HG03039 (cell line): ENCODE measurements around the gene CPB1.
"Not testable (repeated sequence)": the region's sequence is repeated elsewhere in the genome, so short reads cannot be mapped to it uniquely, and the experiment has no call there.

Experiments used
- ATAC-seq: cut with Tn5 transposase; IDR thresholded peaks from one replicate; pipeline ENCODE4 v1.9.1; 2021; ENCODE audit warnings: mild to moderate bottlenecking, moderate library complexity; ENCODE audit not compliant: unreplicated experiment

Gene CPB1

GRCh38 chr3:148827585-148827984 lies at the start of gene CPB1:
Gene CPB1 (plus strand): TSS chr3:148827811. CDS start chr3:148827824, 13 bp downstream.
- no peak for ATAC-seq

- no peak for ATAC-seq
These were observed 48.7 kb upstream of the CPB1 start for GRCh38 chr3:148778926-148779325.

GRCh38 chr3:148785026-148785425 lies 42.6 kb upstream of the CPB1 start:
- not testable (repeated sequence) for ATAC-seq

- ATAC-seq, result not testable (repeated sequence)
These were observed 41.5 kb upstream of the CPB1 start for GRCh38 chr3:148786159-148786558.

GRCh38 chr3:148789146-148789545 lies 38.5 kb upstream of the CPB1 start:
- no peak for ATAC-seq

- no peak for ATAC-seq
These were observed 37.7 kb upstream of the CPB1 start for GRCh38 chr3:148789906-148790305.

- no peak for ATAC-seq
These were observed 37.2 kb upstream of the CPB1 start for GRCh38 chr3:148790370-148790769.

- no peak for ATAC-seq
These were observed 36.5 kb upstream of the CPB1 start for GRCh38 chr3:148790851-148791735.

GRCh38 chr3:148791920-148792319 lies 35.7 kb upstream of the CPB1 start:
- ATAC-seq, result no peak

GRCh38 chr3:148792516-148792915 lies 35.1 kb upstream of the CPB1 start:
- ATAC-seq, result no peak

GRCh38 chr3:148796799-148797198 lies 30.8 kb upstream of the CPB1 start:
- ATAC-seq, result no peak

GRCh38 chr3:148797795-148798194 lies 29.8 kb upstream of the CPB1 start:
- ATAC-seq, result no peak

- no peak for ATAC-seq
These were observed 27.2 kb upstream of the CPB1 start for GRCh38 chr3:148800414-148800813.

GRCh38 chr3:148809835-148810234 lies 17.8 kb upstream of the CPB1 start:
- no peak for ATAC-seq

- ATAC-seq, result no peak
These were observed 12.1 kb upstream of the CPB1 start for GRCh38 chr3:148815316-148816110.

GRCh38 chr3:148816427-148816826 lies 11.2 kb upstream of the CPB1 start:
- no peak for ATAC-seq

- no peak for ATAC-seq
These were observed 10.6 kb upstream of the CPB1 start for GRCh38 chr3:148816981-148817525.

- no peak for ATAC-seq
These were observed 7.0 kb upstream of the CPB1 start for GRCh38 chr3:148820361-148821245.

GRCh38 chr3:148823026-148823425 lies 4.6 kb upstream of the CPB1 start:
- no peak for ATAC-seq

GRCh38 chr3:148825476-148825875 lies 2.1 kb upstream of the CPB1 start:
- ATAC-seq, result no peak
